H1 (cell line): Measurements from ENCODE around the gene RRP7A. TPM values are rescaled to one million over a fixed set of nuclear protein-coding genes. Genes with fewer than 3 reads are reported as not detected.
"Not testable (repeated sequence)": the region's sequence is repeated elsewhere in the genome, so short reads cannot be mapped to it uniquely, and the experiment has no call there.

ENCODE experiments used
- CTCF ChIA-PET: fragments of 300-600 bp; sonication (Branson Sonifier 250); formaldehyde crosslinking; loops from one replicate; lab custom pipeline; 2021; ENCODE audit not compliant: partially characterized antibody; lab: Charles Lee
- POLR2A ChIA-PET: fragments of 300-600 bp; sonication (Branson Sonifier 250); formaldehyde crosslinking; loops from one replicate; lab custom pipeline; 2021; ENCODE audit warnings: inconsistent platforms; ENCODE audit not compliant: partially characterized antibody; lab: Charles Lee
- DNase-seq, 2 experiments: peaks; one replicate each; pipeline versions ENCODE4 v3.0.0 to v3.0.0-alpha.2; 2010 to 2022; ENCODE audit warnings: low spot score in 2 of 2, low read depth in 1 of 2, mixed read lengths in 1 of 2
- FAIRE-seq: peaks from 2 replicates; lab custom pipeline; 2011; peaks lifted over from hg19 to GRCh38; lab: Jason Lieb, UNC
- H2AFZ ChIP-seq: 2 replicates; pipeline ENCODE4 v1.8.1; 2012; ENCODE audit warnings: low read length, inconsistent platforms
- H2AK5ac ChIP-seq: 2 replicates; pipeline ENCODE4 v1.6.1; 2013; ENCODE audit warnings: low read depth, low read length
- H2BK120ac ChIP-seq: replicated peaks from 2 replicates; pipeline ENCODE3; 2013; ENCODE audit warnings: low read depth, low read length, inconsistent platforms
- H2BK12ac ChIP-seq: 2 replicates; pipeline ENCODE4 v1.6.1; 2013; ENCODE audit warnings: low read depth, low read length
- H2BK15ac ChIP-seq: 2 replicates; pipeline ENCODE4 v1.6.1; 2013; ENCODE audit warnings: low read length
- H2BK20ac ChIP-seq: 2 replicates; pipeline ENCODE4 v1.6.1; 2013; ENCODE audit warnings: low read length
- H2BK5ac ChIP-seq: 2 replicates; pipeline ENCODE4 v1.6.1; 2013; ENCODE audit warnings: low read depth, low read length
- H3K14ac ChIP-seq: 2 replicates; pipeline ENCODE4 v1.6.1; 2013; ENCODE audit warnings: inconsistent platforms; ENCODE audit not compliant: insufficient read length
- H3K18ac ChIP-seq: 2 replicates; pipeline ENCODE4 v1.6.1; 2013; ENCODE audit warnings: low read length; ENCODE audit errors: extremely low read depth
- H3K23ac ChIP-seq: 2 replicates; pipeline ENCODE4 v1.6.1; 2013; ENCODE audit warnings: inconsistent platforms; ENCODE audit not compliant: insufficient read length
- H3K23me2 ChIP-seq: 2 replicates; pipeline ENCODE4 v1.6.1; 2013; ENCODE audit warnings: low read depth, low read length
- H3K27ac ChIP-seq: 2 replicates; pipeline ENCODE4 v1.6.1; 2011; ENCODE audit warnings: low read depth, low read length, inconsistent platforms
- H3K27me3 ChIP-seq, 4 experiments: replicated peaks in 1 of 4; 1 replicate in 1 of 4; 2 replicates in 3 of 4; pipeline versions ENCODE4 v1.6.1 to v1.8.1; 2011 to 2013; ENCODE audit warnings: low read length in 3 of 4, mild to moderate bottlenecking in 3 of 4, inconsistent platforms in 2 of 4, mixed read lengths in 2 of 4, moderate library complexity in 1 of 4; ENCODE audit not compliant: control insufficient read depth in 3 of 4, insufficient read depth in 3 of 4; ENCODE audit errors: extremely low read depth in 1 of 4
- H3K36me3 ChIP-seq, 4 experiments: 2 replicates each; pipeline versions ENCODE4 v1.6.1 to v1.8.1; 2011 to 2013; ENCODE audit warnings: mild to moderate bottlenecking in 4 of 4, low read length in 3 of 4, moderate library complexity in 2 of 4, control low read depth in 1 of 4, inconsistent platforms in 1 of 4; ENCODE audit not compliant: insufficient read depth in 4 of 4, control insufficient read depth in 2 of 4
- H3K4ac ChIP-seq: replicated peaks from 2 replicates; pipeline ENCODE3; 2013; ENCODE audit warnings: low read length, low read depth, mixed read lengths, inconsistent platforms; ENCODE audit not compliant: insufficient read length
- H3K4me1 ChIP-seq, 4 experiments: replicated peaks in 1 of 4; 1 replicate in 1 of 4; 2 replicates in 3 of 4; pipeline versions ENCODE4 v1.6.1 to v1.8.1; 2011 to 2013; ENCODE audit warnings: low read length in 3 of 4, inconsistent platforms in 2 of 4, mixed read lengths in 1 of 4; ENCODE audit not compliant: insufficient read depth in 4 of 4, control insufficient read depth in 3 of 4
- H3K4me2 ChIP-seq, 2 experiments: 2 replicates each; pipeline versions ENCODE4 v1.6.1 to v1.8.1; 2011 to 2013; ENCODE audit warnings: low read depth in 2 of 2, low read length in 2 of 2, control low read depth in 1 of 2, inconsistent platforms in 1 of 2, mild to moderate bottlenecking in 1 of 2; ENCODE audit not compliant: insufficient read depth in 1 of 2
- H3K4me3 ChIP-seq, 4 experiments: fragments of 200-600, 300-600 bp in 1 of 4; sonication (generic), shearing (Covaris generic), sonication (Bioruptor Twin) in 1 of 4; 2 replicates each; pipeline versions ENCODE4 v1.5.1 to v1.8.1; 2011 to 2016; ENCODE audit warnings: low read length in 4 of 4, low read depth in 3 of 4, control low read depth in 2 of 4, inconsistent platforms in 2 of 4, mild to moderate bottlenecking in 2 of 4, mixed read lengths in 1 of 4, moderate library complexity in 1 of 4; ENCODE audit not compliant: insufficient read depth in 2 of 4; ENCODE audit errors: extremely low read depth in 1 of 4
- H3K56ac ChIP-seq: replicated peaks from 2 replicates; pipeline ENCODE3; 2013; ENCODE audit warnings: low read depth, mild to moderate bottlenecking, mixed read lengths, low read length, inconsistent platforms; ENCODE audit not compliant: insufficient read length
- H3K79me1 ChIP-seq: 2 replicates; pipeline ENCODE4 v1.6.1; 2013; ENCODE audit warnings: low read depth, low read length, control low read depth
- H3K79me2 ChIP-seq, 2 experiments: 2 replicates each; pipeline versions ENCODE4 v1.6.1 to v1.8.1; 2012 to 2013; ENCODE audit warnings: low read length in 2 of 2, mild to moderate bottlenecking in 2 of 2, inconsistent platforms in 1 of 2; ENCODE audit not compliant: insufficient read depth in 2 of 2, control insufficient read depth in 1 of 2
- H3K9ac ChIP-seq, 4 experiments: replicated peaks in 1 of 4; 1 replicate in 1 of 4; 2 replicates in 3 of 4; pipeline versions ENCODE4 v1.6.1 to v1.8.1; 2011 to 2013; ENCODE audit warnings: low read depth in 3 of 4, low read length in 3 of 4, control low read depth in 2 of 4, mild to moderate bottlenecking in 2 of 4, moderate library complexity in 2 of 4, inconsistent platforms in 1 of 4; ENCODE audit errors: extremely low read depth in 1 of 4
- H3K9me3 ChIP-seq, 2 experiments: 2 replicates each; pipeline versions ENCODE4 v1.6.1 to v1.8.1; 2012 to 2013; ENCODE audit warnings: mild to moderate bottlenecking in 2 of 2, moderate library complexity in 2 of 2, control low read depth in 1 of 2, inconsistent platforms in 1 of 2, low read depth in 1 of 2, low read length in 1 of 2, mixed read lengths in 1 of 2; ENCODE audit not compliant: insufficient read depth in 2 of 2
- H4K20me1 ChIP-seq, 2 experiments: replicated peaks in 1 of 2; 2 replicates each; pipeline versions ENCODE3 to v1.8.1; 2011 to 2013; ENCODE audit warnings: inconsistent platforms in 2 of 2, low read length in 2 of 2, mild to moderate bottlenecking in 1 of 2; ENCODE audit not compliant: insufficient read depth in 2 of 2, control insufficient read depth in 1 of 2
- H4K5ac ChIP-seq: 2 replicates; pipeline ENCODE4 v1.6.1; 2013; ENCODE audit warnings: low read length, low read depth, mixed read lengths, inconsistent platforms; ENCODE audit not compliant: insufficient read length
- H4K8ac ChIP-seq: 2 replicates; pipeline ENCODE4 v1.8.0; 2013; ENCODE audit warnings: mild to moderate bottlenecking, moderate library complexity, low read length, inconsistent platforms; ENCODE audit not compliant: insufficient read depth; ENCODE audit errors: extremely low read depth
- H4K91ac ChIP-seq: replicated peaks from 2 replicates; pipeline ENCODE3; 2013; ENCODE audit warnings: low read length, mixed read lengths, inconsistent platforms; ENCODE audit not compliant: insufficient read length
- WGBS, 2 experiments: shearing (Covaris generic) in 1 of 2; methylation state at CpG; one replicate each; pipeline versions ENCODE4 v1.1.6 to v1.1.7; 2013 to 2015; ENCODE audit warnings: low lambda C conversion rate in 2 of 2, mixed read lengths in 2 of 2, inconsistent platforms in 1 of 2, low coverage in 1 of 2, missing lambda C conversion rate in 1 of 2; ENCODE audit not compliant: insufficient replicate concordance in 2 of 2, insufficient coverage in 1 of 2, insufficient read length in 1 of 2; ENCODE audit errors: extremely low coverage in 1 of 2, missing lambda C conversion rate in 1 of 2; 5-methylcytosine and 5-hydroxymethylcytosine counted together
- polyA plus RNA-seq, 7 experiments: library from polyadenylated mRNA; depleted of rRNA in 3 of 7; stranded (reverse) in 5 of 7; unstranded in 2 of 7; fragments of >200 nt in 5 of 7; fragments of 200-250 nt in 2 of 7; gene quantifications; 1 replicate in 5 of 7; 2 replicates in 1 of 7; 4 replicates in 1 of 7; pipeline versions ENCODE4 v1.2.1 to v1.2.3, GENCODE V29; 2011 to 2013; ENCODE audit warnings: missing spikeins in 2 of 7, mixed read lengths in 2 of 7
- total RNA-seq: library from RNA; stranded (reverse); fragmentation: NEBNext Ultra II Directional; extraction: Animal tissue kit (Norgen Biotek cat#: 25700); gene quantifications from 2 replicates; pipeline ENCODE4 v1.2.1, GENCODE V29; 2021

The RRP7A gene
- total and polyA plus RNA-seq, 2 of the 8 experiments (the other 6 are each of a cell fraction or from before 2014, with no cell fraction given) = 18.4 to 49.0 TPM

GRCh38 chr22:42548126-42548525 lies 28.5 kb upstream of the RRP7A start:
- H3K79me2 ChIP-seq, FAIRE-seq, H3K4ac ChIP-seq, H3K4me2 ChIP-seq, H3K14ac ChIP-seq, POLR2A ChIA-PET, DNase-seq, H2BK20ac ChIP-seq, H3K4me3 ChIP-seq, H2BK12ac ChIP-seq, H3K9ac ChIP-seq, H2AK5ac ChIP-seq, H4K8ac ChIP-seq, H4K5ac ChIP-seq, H3K9me3 ChIP-seq, H3K56ac ChIP-seq, H4K20me1 ChIP-seq, H2BK120ac ChIP-seq, H3K23me2 ChIP-seq, H2AFZ ChIP-seq, H3K23ac ChIP-seq, H3K4me1 ChIP-seq, H3K27ac ChIP-seq, H3K27me3 ChIP-seq, H2BK15ac ChIP-seq, H3K36me3 ChIP-seq, H3K79me1 ChIP-seq, H3K18ac ChIP-seq, H2BK5ac ChIP-seq, H4K91ac ChIP-seq: not testable (repeated sequence)
- CTCF ChIA-PET = interaction anchor here (0.6 to 2.1 kb wide), 4 partner anchors 12 to 136 kb away, joined by 3 to 9 read pairs (median 4); no protein-coding TSS in a partner anchor
- WGBS, 2 experiments = 83% methylated on average over 6 of the region's 6 CpGs; no CpG with 5 or more reads in 1 of the 2 experiments
